OCI-LY7 (cell line): ENCODE measurements around the gene OSBPL6. TPM values are rescaled to one million over a fixed set of nuclear protein-coding genes. Genes with fewer than 3 reads are reported as not detected.
"Not testable (repeated sequence)": the region's sequence is repeated elsewhere in the genome, so short reads cannot be mapped to it uniquely, and the experiment has no call there.

Source experiments
- BruUV-seq: library from RNA; stranded (reverse); fragments of 400-500 nt; replicated peaks from 2 replicates; lab custom pipeline; 2021; lab: Mats Ljungman, UMichigan
- CTCF ChIA-PET: fragments of 300-600 bp; sonication (Branson Sonifier 250); formaldehyde crosslinking; loops from one replicate; lab custom pipeline; 2022; ENCODE audit warnings: antibody characterized with exemption; ENCODE audit not compliant: unreplicated experiment; lab: Charles Lee
- POLR2A ChIA-PET: fragments of 300-600 bp; sonication (Branson Sonifier 250); formaldehyde crosslinking; loops from one replicate; lab custom pipeline; 2022; ENCODE audit warnings: antibody characterized with exemption; lab: Charles Lee
- DNase-seq: peaks from one replicate; pipeline ENCODE4 v3.0.0-alpha.2; 2015; ENCODE audit warnings: low spot score
- H2AFZ ChIP-seq: fragments of 200-600 bp; sonication (generic), shearing (Covaris generic); 2 replicates; pipeline ENCODE4 v1.6.1; 2014; ENCODE audit warnings: mild to moderate bottlenecking, antibody characterized with exemption, low read length, moderate library complexity
- H3K27ac ChIP-seq: fragments of 200-600 bp; sonication (generic); 2 replicates; pipeline ENCODE4 v1.5.1; 2014; ENCODE audit warnings: mixed run types, low read depth, mild to moderate bottlenecking, moderate library complexity, low read length, inconsistent platforms; ENCODE audit not compliant: poor library complexity, severe bottlenecking
- H3K36me3 ChIP-seq: fragments of 200-600 bp; sonication (generic); 2 replicates; pipeline ENCODE4 v1.6.1; 2014; ENCODE audit warnings: mild to moderate bottlenecking, antibody characterized with exemption, low read length, moderate library complexity, mixed read lengths; ENCODE audit not compliant: insufficient read depth
- H3K4me1 ChIP-seq: fragments of 200-600 bp; sonication (generic); 2 replicates; pipeline ENCODE4 v1.5.1; 2014; ENCODE audit warnings: mild to moderate bottlenecking, low read length; ENCODE audit not compliant: insufficient read depth, poor library complexity, severe bottlenecking
- H3K4me2 ChIP-seq: fragments of 200-600 bp; sonication (generic); 2 replicates; pipeline ENCODE4 v1.6.1; 2014; ENCODE audit warnings: mild to moderate bottlenecking, low read length
- H3K4me3 ChIP-seq: fragments of 200-600 bp; sonication (generic); 2 replicates; pipeline ENCODE4 v1.5.1; 2014; ENCODE audit warnings: mild to moderate bottlenecking, low read depth, low read length; ENCODE audit not compliant: poor library complexity, severe bottlenecking
- H3K79me2 ChIP-seq: fragments of 200-600 bp; sonication (generic); 2 replicates; pipeline ENCODE4 v1.6.1; 2016; ENCODE audit warnings: low read depth, mild to moderate bottlenecking, low read length, moderate library complexity, mixed read lengths; ENCODE audit not compliant: insufficient read depth
- H3K9me2 ChIP-seq: fragments of 200-600 bp; sonication (generic); 2 replicates; pipeline ENCODE4 v1.6.1; 2016; ENCODE audit warnings: mild to moderate bottlenecking, low read length, mixed read lengths; ENCODE audit not compliant: insufficient read depth
- H3K9me3 ChIP-seq: fragments of 200-600 bp; sonication (generic); 2 replicates; pipeline ENCODE4 v1.6.1; 2014; ENCODE audit warnings: mild to moderate bottlenecking, mixed run types, low read length, mixed read lengths
- H4K20me1 ChIP-seq: fragments of 200-600 bp; sonication (generic); 2 replicates; pipeline ENCODE4 v1.6.1; 2014; ENCODE audit warnings: mild to moderate bottlenecking, antibody characterized with exemption, low read length, moderate library complexity, mixed read lengths; ENCODE audit not compliant: insufficient read depth
- EZH2phosphoT487 ChIP-seq: fragments of 200-600 bp; sonication (generic); IDR thresholded peaks from 2 replicates; pipeline ENCODE4 v1.6.1; 2018; ENCODE audit warnings: low read depth, borderline replicate concordance, mild to moderate bottlenecking, mixed run types, antibody characterized with exemption, low read length, moderate library complexity, mixed read lengths
- intact Hi-C: fragments of 100-400 bp; cut with micrococcal nuclease; formaldehyde crosslinking; loops from one replicate; pipeline ENCODE4 v1.10.0; 2022; ENCODE audit not compliant: unreplicated experiment
- total RNA-seq, 2 experiments: library from RNA; depleted of rRNA in 1 of 2; stranded (reverse); fragments of >200 nt in 1 of 2; shearing (Covaris generic) in 1 of 2; gene quantifications; 2 replicates each; pipeline ENCODE4 v1.2.3, GENCODE V29; 2014 to 2022
- TF ChIP-seq, protein P1 (sequence below): fragments of 200-600 bp; sonication (generic); conservative IDR thresholded peaks from 2 replicates; pipeline ENCODE4 v1.5.1; 2014; ENCODE audit warnings: mild to moderate bottlenecking, antibody characterized with exemption, low read length, moderate library complexity, mixed read lengths

OSBPL6 gene
- total RNA-seq, 2 experiments from 2014 or later = not detected

- Histone ChIP-seq H3K9me2 (no peaks in the 10 kb centered on the region), H3K4me1 (no peaks in the 10 kb centered on the region), H3K9me3 (no peaks in the 10 kb centered on the region), H3K4me2 (no peak overlapping the region), H4K20me1 (no peaks in the 10 kb centered on the region), H3K4me3 (no peak overlapping the region), H3K27ac (no peak overlapping the region), H3K79me2 (no peaks in the 10 kb centered on the region), H2AFZ (no peak overlapping the region), H3K36me3 (no peaks in the 10 kb centered on the region)
- POLR2A ChIA-PET = no interaction called here
- intact Hi-C loops = no loop called here
- TF ChIP-seq, protein P1, sequence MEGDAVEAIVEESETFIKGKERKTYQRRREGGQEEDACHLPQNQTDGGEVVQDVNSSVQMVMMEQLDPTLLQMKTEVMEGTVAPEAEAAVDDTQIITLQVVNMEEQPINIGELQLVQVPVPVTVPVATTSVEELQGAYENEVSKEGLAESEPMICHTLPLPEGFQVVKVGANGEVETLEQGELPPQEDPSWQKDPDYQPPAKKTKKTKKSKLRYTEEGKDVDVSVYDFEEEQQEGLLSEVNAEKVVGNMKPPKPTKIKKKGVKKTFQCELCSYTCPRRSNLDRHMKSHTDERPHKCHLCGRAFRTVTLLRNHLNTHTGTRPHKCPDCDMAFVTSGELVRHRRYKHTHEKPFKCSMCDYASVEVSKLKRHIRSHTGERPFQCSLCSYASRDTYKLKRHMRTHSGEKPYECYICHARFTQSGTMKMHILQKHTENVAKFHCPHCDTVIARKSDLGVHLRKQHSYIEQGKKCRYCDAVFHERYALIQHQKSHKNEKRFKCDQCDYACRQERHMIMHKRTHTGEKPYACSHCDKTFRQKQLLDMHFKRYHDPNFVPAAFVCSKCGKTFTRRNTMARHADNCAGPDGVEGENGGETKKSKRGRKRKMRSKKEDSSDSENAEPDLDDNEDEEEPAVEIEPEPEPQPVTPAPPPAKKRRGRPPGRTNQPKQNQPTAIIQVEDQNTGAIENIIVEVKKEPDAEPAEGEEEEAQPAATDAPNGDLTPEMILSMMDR = no peak
- CTCF ChIA-PET = no interaction called here
- no TSS peak for BruUV-seq
- DNase-seq = no peak
Measured at GRCh38 chr2:178322068-178322467, 127.8 kb downstream of the OSBPL6 start.

DNA sequence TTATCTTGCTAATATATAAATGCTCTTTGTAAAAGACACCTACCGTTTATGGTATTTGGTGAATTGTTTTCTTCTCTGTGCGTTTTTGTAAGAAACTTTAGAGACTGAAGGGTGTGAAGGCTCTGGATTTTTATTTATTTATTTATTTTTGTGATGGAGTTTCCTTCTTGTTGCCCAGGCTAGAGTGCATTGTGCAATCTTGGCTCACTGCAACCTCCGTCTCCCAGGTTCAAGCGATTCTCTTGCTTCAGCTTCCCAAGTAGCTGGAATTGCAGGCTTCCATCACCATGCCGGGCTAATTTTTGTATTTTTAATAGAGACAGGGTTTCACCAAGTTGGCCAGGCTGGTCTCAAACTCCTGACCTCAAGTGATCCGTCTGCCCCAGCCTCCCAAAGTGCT lies 129.0 kb downstream of the OSBPL6 start:
- H2AFZ ChIP-seq, H3K4me2 ChIP-seq, H4K20me1 ChIP-seq, H3K4me3 ChIP-seq, H3K79me2 ChIP-seq, H3K27ac ChIP-seq, DNase-seq, H3K36me3 ChIP-seq, intact Hi-C loops, BruUV-seq, CTCF ChIA-PET, POLR2A ChIA-PET, H3K4me1 ChIP-seq, H3K9me2 ChIP-seq, H3K9me3 ChIP-seq: not testable (repeated sequence)

DNA sequence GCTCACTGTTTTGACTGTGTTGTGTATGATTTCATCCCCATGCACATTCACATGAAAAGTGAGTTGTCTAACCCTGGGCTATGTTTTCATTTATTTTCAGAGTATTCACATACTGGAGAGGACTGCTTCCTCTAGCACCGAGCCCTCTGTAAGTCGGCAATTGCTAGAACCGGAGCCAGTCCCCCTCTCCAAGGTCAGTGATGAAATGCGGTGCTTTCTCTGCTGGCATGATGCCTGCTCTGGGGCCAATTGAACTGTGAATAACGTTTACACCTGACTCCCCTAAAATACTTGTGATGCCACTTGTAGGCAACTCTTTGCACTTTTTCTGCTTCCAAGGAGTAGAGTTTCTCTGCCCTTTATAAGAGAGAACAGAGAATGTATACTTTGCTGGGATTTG lies 129.8 kb downstream of the OSBPL6 start:
- H3K4me3 ChIP-seq = no peak overlapping the region
- no TSS peak for BruUV-seq
- no peaks in the 10 kb centered on the region for H4K20me1 ChIP-seq
- DNase-seq = no peak
- ChIA-PET POLR2A (interaction anchor here (1.1 kb wide), 1 partner anchor 304 kb away, joined by 3 read pairs; no protein-coding TSS in a partner anchor), CTCF (no interaction called here)
- H3K4me2 ChIP-seq = no peak overlapping the region
- intact Hi-C loops = no loop called here
- no peak overlapping the region for H2AFZ ChIP-seq
- no peaks in the 10 kb centered on the region for H3K9me3 ChIP-seq
- TF ChIP-seq EZH2phosphoT487 = no peak
- H3K9me2 ChIP-seq = no peaks in the 10 kb centered on the region
- H3K36me3 ChIP-seq = no peaks in the 10 kb centered on the region
- no peak overlapping the region for H3K27ac ChIP-seq
- no peaks in the 10 kb centered on the region for H3K4me1 ChIP-seq
- H3K79me2 ChIP-seq = no peaks in the 10 kb centered on the region

DNA sequence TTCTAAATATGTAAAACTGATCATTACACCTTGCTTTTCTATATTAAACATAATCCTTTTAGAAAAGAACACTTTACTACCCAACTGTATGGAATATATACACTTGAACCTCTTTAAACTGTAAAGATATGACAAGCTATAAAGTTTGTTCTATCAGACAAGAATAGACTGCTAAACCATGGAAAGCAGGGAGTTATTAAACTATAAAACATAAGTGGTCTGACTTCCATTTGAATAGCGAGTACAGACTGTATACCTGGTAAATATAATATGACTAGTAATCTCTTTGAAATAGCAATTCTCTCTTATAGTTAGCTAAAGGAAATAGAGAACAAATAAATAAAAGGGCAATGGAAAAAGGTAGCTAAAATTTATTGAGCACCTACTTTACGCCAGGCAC lies 131.0 kb downstream of the OSBPL6 start:
- Histone ChIP-seq H2AFZ (no peak overlapping the region), H3K36me3 (no peaks in the 10 kb centered on the region), H3K4me1 (no peaks in the 10 kb centered on the region), H3K4me3 (no peak overlapping the region), H3K79me2 (no peaks in the 10 kb centered on the region), H3K9me2 (no peaks in the 10 kb centered on the region), H3K27ac (no peak overlapping the region), H3K9me3 (no peaks in the 10 kb centered on the region), H4K20me1 (no peaks in the 10 kb centered on the region), H3K4me2 (no peak overlapping the region)
- BruUV-seq = no TSS peak
- intact Hi-C loops = no loop called here
- CTCF ChIA-PET = no interaction called here
- POLR2A ChIA-PET = interaction anchor here (0.8 to 1.1 kb wide), 2 partner anchors 46 to 303 kb away, joined by 3 read pairs; no protein-coding TSS in a partner anchor
- no peak for TF ChIP-seq EZH2phosphoT487
- TF ChIP-seq, protein P1 = no peak
- no peak for DNase-seq
